ENCODE results near the gene TVP23A. TPM values are rescaled to one million over a fixed set of nuclear protein-coding genes. Genes with fewer than 3 reads are reported as not detected.

Gene TVP23A
- total RNA-seq, 1 donor: not detected

DNA sequence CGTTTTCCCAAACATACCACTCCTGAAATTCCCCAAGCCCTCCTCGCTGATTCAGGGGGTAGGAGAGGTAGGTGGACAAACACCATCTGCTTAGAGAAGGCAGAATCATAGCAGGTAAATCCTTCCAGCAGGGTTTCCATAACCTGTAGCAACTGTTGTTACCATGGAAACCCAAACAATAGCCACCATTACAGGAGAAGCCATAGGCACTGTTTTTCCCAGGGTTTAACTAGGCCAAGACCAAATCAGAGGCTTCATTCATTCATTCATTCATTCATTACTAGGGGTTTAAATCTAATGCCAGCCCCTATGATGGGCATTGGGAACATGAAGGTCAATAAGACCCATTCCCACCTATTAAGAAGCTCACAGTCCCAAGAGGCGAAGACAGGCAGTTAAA, 32.9 kb upstream of the TVP23A start:
- Histone ChIP-seq H3K4me3 (ENCODE audit: insufficient read depth, low read length) (no peak overlapping the region), H3K36me3 (ENCODE audit: insufficient read depth, low read length) (no peaks in the 10 kb centered on the region), H3K4me2 (ENCODE audit: insufficient read depth, low read length) (no peak overlapping the region), H4K20me1 (ENCODE audit: insufficient read depth, low read length) (no peaks in the 10 kb centered on the region), H3K27ac (ENCODE audit: low read depth, low read length) (no peak overlapping the region), H3K4me1 (ENCODE audit: insufficient read depth, low read length) (no peaks in the 10 kb centered on the region), H3K9me3 (ENCODE audit: low read depth, low read length) (no peaks in the 10 kb centered on the region), H3K27me3 (ENCODE audit: insufficient read depth, low read length) (peaks cover 8% of the 10 kb centered on the region), H3K79me2 (ENCODE audit: insufficient read depth, low read length) (no peaks in the 10 kb centered on the region), H2AFZ (ENCODE audit: low read length) (no peak overlapping the region)
- TF ChIP-seq, protein P1, sequence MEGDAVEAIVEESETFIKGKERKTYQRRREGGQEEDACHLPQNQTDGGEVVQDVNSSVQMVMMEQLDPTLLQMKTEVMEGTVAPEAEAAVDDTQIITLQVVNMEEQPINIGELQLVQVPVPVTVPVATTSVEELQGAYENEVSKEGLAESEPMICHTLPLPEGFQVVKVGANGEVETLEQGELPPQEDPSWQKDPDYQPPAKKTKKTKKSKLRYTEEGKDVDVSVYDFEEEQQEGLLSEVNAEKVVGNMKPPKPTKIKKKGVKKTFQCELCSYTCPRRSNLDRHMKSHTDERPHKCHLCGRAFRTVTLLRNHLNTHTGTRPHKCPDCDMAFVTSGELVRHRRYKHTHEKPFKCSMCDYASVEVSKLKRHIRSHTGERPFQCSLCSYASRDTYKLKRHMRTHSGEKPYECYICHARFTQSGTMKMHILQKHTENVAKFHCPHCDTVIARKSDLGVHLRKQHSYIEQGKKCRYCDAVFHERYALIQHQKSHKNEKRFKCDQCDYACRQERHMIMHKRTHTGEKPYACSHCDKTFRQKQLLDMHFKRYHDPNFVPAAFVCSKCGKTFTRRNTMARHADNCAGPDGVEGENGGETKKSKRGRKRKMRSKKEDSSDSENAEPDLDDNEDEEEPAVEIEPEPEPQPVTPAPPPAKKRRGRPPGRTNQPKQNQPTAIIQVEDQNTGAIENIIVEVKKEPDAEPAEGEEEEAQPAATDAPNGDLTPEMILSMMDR (IDR thresholded peaks at IDR 0.05; ENCODE audit: extremely low read depth, low read depth, low read length): no peak
- no peak for DNase-seq (ENCODE audit: insufficient read length, low spot score, missing footprints)

DNA sequence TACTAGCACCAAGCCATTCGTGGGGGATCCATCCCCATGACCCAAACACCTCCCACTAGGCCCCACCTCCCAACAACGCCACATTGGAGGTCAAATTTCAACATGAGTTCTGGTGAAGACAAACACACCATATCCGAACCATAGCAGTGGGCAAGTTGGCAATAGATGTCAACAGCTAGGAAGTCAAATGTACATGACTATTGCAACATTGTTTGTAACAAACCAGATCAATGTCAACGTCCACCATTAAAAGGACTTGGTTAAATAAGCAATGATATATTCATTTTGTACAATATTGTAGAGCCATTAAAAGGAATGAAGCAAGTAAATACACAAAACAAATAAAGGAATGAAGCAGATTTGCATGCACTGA, 31.9 kb upstream of the TVP23A start:
- no peak overlapping the region for H3K4me3 ChIP-seq (ENCODE audit: insufficient read depth, low read length)

DNA sequence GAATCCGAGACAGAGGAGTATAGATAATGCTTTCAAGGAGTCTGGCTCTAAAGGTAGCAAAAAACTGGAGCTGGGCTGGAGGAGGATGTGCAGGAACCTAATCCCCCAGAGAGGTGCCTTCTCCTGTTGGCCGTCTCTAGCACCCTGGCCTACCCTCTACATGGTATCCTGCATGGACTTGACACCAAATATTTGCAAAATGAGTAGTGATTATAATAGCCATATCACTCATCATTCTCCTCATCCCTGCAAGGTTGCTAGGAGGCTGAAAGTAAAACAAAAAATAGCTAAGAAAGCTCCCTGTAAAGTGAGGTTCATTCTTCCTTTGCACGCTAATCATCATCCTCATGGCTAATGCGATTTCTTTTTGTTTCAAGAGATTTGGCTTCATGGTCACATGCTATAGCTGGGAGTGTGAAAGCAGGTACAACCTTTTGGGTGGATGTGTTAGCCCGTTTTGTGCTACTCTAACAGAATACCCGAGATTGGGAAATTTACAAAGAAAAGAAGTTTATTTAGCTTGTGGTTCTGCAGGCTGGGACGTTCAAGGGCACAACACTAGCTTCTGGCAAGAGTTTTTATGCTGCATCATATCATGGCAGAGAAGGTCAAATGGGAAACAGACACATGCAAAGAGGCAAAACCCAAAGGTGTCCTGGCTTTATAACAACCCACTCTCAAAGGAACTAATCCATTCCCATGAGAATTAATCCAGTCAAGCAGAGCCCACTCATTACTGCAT, 31.3 kb upstream of the TVP23A start:
- H3K36me3 ChIP-seq (ENCODE audit: insufficient read depth, low read length): no peaks in the 10 kb centered on the region
- TF ChIP-seq, protein P1 (IDR thresholded peaks at IDR 0.05; ENCODE audit: extremely low read depth, low read depth, low read length): no peak
- no peak overlapping the region for H3K4me2 ChIP-seq (ENCODE audit: insufficient read depth, low read length)
- peaks cover 8% of the 10 kb centered on the region for H3K27me3 ChIP-seq (ENCODE audit: insufficient read depth, low read length)
- H3K4me3 ChIP-seq (ENCODE audit: insufficient read depth, low read length): no peak overlapping the region
- H4K20me1 ChIP-seq (ENCODE audit: insufficient read depth, low read length): no peaks in the 10 kb centered on the region
- H3K27ac ChIP-seq (ENCODE audit: low read depth, low read length): no peak overlapping the region
- no peaks in the 10 kb centered on the region for H3K79me2 ChIP-seq (ENCODE audit: insufficient read depth, low read length)
- no peak overlapping the region for H2AFZ ChIP-seq (ENCODE audit: low read length)
- H3K4me1 ChIP-seq (ENCODE audit: insufficient read depth, low read length): no peaks in the 10 kb centered on the region
- no peaks in the 10 kb centered on the region for H3K9me3 ChIP-seq (ENCODE audit: low read depth, low read length)
- DNase-seq (ENCODE audit: insufficient read length, low spot score, missing footprints): no peak

More for the DNA sequence above, 31.9 kb upstream of the TVP23A start:
- H3K9me3 ChIP-seq (ENCODE audit: low read depth, low read length): no peaks in the 10 kb centered on the region
- no peak overlapping the region for H3K4me2 ChIP-seq (ENCODE audit: insufficient read depth, low read length)
- no peaks in the 10 kb centered on the region for H3K79me2 ChIP-seq (ENCODE audit: insufficient read depth, low read length)
- no peaks in the 10 kb centered on the region for H3K4me1 ChIP-seq (ENCODE audit: insufficient read depth, low read length)
- H2AFZ ChIP-seq (ENCODE audit: low read length): no peak overlapping the region
- TF ChIP-seq, protein P1 (IDR thresholded peaks at IDR 0.05; ENCODE audit: extremely low read depth, low read depth, low read length): no peak
- H3K36me3 ChIP-seq (ENCODE audit: insufficient read depth, low read length): no peaks in the 10 kb centered on the region
- peaks cover 8% of the 10 kb centered on the region for H3K27me3 ChIP-seq (ENCODE audit: insufficient read depth, low read length)
- no peak overlapping the region for H3K27ac ChIP-seq (ENCODE audit: low read depth, low read length)
- no peak for DNase-seq (ENCODE audit: insufficient read length, low spot score, missing footprints)
- no peaks in the 10 kb centered on the region for H4K20me1 ChIP-seq (ENCODE audit: insufficient read depth, low read length)

DNA sequence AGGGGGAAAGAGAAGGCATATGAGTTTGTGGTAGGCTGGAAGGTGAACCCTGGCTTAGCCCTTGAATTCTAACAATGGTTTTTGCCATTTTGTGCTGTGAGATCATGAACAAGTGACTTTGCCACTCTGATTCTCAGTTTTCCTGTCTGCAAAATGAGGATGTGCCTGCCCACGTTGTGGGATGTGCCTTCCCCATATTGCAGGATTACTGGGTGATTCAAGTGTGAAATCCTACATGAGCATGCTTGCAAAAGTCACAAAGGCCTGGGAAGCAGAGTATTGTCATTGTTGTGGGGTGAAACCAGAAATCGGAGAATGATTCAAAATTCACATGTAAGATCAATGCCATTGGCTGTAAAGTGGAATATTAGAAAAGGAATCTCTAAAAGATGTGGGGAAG, 28.6 kb upstream of the TVP23A start:
- H3K27me3 ChIP-seq (ENCODE audit: insufficient read depth, low read length): peaks cover 8% of the 10 kb centered on the region
- H3K36me3 ChIP-seq (ENCODE audit: insufficient read depth, low read length): no peaks in the 10 kb centered on the region
- H3K4me2 ChIP-seq (ENCODE audit: insufficient read depth, low read length): no peak overlapping the region
- H3K4me1 ChIP-seq (ENCODE audit: insufficient read depth, low read length): no peaks in the 10 kb centered on the region
- H3K27ac ChIP-seq (ENCODE audit: low read depth, low read length): no peak overlapping the region
- H3K79me2 ChIP-seq (ENCODE audit: insufficient read depth, low read length): no peaks in the 10 kb centered on the region
- H3K4me3 ChIP-seq (ENCODE audit: insufficient read depth, low read length): no peak overlapping the region
- TF ChIP-seq, protein P1 (IDR thresholded peaks at IDR 0.05; ENCODE audit: extremely low read depth, low read depth, low read length): no peak
- H4K20me1 ChIP-seq (ENCODE audit: insufficient read depth, low read length): no peaks in the 10 kb centered on the region
- no peak for DNase-seq (ENCODE audit: insufficient read length, low spot score, missing footprints)
- H2AFZ ChIP-seq (ENCODE audit: low read length): no peak overlapping the region
- H3K9me3 ChIP-seq (ENCODE audit: low read depth, low read length): no peaks in the 10 kb centered on the region

All from osteoblast (primary cell).